ENCODE measurements around the gene SUPT3H.

SUPT3H gene

DNA sequence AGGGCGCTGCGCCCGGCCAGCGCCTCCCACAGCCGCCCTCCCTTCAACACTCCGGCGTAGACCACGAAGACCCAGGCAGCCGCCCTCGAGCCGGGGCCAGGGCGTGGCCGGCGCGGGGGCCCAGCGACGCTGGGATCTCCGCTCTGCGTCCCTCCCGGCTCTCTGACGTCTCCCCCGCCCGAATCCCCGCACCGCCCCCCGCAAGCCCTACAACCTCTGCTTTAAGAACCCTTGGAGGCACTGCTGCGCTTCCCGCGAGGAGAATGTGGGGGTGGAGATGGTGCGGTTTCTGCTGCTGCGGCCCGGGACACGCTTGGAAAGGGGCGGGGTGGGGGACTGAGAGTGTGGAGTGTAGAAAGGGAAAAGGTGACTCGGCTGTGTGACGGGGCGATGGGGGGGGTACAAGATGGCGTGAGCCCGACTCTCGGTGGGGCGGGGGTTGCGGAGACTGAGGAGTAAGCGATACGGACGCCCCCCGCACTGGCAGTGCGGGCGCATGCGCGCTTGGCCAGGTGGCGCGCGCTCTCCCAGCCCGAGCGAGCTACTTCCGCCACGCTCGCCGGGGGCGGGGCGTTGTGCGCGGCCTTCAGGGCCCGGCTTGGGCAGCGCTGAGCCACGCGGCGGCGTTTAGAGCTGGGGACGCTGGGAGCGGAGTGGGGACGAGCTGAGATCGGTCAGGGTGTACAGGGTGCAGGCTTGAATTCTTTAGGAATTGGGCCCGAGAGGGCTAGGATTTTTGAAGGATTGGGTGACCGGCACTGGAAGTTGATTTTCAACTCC lies at the start of gene SUPT3H:
SUPT3H (minus strand) TSS at position 381 of the 780 bp plus-strand sequence.
- peak; percentile 89 for DNase-seq

DNA sequence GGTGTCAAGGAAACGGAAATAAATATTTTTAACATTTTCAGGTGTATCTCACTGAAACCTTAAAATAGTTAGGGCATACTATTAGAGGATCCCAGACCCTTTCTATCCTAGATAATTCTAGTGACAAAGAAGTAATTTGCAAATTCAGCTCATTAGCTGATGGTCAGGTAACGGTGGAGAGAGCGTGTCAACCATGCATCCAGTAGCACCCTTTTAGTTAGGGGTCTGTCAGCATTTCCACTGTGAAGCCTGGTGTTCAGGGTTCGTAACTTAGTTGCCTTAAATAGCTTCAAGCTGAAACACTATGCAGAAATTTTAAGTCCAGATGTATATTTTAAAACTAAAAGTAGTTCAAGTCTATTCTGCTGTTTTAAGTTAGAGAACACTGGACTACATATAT lies 48.5 kb upstream of the SUPT3H start:
- DNase-seq, result no peak

DNA sequence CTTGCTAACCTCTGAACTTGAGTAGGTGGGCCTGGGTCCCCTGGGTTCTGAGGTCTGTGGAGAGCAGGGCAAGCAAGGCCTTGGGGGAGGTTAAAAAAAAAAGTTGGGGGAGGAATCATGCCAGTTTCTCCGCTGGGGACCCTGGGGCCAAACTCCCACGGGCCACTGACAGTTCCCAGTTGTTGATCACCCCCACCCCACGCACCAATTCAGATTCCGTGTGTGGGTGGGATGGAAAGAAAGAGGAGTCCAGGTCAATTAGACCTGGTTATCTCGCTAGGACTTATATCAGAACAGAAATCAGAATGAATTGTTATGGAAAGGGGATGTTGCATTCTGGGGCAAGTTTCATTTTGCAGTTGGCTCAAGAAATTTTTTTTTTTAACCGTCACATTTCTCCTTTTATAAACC lies 46.7 kb upstream of the SUPT3H start:
- no peak for DNase-seq

DNA sequence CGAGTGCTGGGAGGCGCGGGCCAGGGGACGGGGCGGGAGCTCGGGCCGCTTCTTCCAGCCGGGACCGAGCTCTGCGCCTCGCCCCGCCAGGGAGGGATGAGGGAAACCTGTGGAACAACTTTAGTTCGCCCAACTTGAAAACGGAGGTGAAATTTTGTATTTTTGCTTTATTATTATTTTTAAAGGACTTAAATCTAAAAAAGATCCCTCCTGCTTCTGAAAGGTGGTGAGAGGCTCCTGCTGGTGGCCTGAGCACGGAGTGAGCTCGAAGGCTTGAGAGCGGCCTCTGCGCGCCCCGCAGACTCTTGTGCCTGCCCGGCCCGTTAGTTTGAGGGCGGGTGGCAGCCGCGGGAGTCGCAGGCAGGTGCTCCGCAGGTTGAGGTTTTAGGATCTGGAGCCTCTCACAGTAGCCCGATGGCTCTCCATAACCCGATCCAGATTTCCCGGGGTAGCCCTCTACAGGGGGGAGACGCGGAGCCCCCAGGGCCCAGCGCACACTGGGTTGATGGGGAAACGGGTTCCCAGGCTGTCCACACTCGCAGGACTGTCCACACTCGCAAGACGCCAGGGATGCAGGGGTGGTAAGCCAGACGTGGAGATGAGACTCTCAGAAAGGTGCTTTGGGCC lies 46.2 kb upstream of the SUPT3H start:
- no peak for DNase-seq

DNA sequence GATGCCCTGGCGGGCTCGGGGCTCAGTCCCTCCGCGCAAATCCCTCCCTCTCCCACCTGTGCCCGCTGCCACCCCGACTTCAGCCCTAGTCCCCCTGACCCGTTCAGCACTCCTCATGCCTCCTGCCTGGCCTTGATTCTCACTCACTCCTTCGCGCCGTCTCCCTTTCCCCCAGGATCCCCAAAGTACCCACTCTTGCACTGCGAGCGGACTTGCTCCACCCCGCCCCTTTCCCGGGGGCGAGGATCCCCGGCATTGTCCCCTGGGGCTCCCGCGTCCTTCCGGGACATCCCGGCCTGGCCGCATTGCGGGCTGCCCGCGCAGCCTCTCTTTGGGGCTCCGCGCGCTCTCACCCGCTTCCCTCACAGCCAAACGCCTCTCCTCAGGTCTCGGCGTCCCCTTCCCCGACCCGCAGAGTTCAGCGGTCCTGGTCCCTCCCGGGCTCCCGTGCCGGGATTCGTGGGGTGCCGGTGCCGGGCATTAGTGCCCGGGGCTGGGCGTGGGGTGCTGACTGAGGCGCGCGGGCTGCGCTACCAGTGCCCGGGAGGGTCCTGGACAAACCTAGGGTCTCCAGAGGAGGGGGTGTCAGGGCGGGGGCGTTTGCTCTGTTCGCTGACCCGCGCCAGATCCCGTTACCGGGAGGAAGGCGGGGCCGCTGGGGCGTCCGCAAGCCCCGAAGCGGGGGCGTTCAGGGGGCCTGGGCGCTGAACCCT lies 45.5 kb upstream of the SUPT3H start:
- DNase-seq, result no peak

DNA sequence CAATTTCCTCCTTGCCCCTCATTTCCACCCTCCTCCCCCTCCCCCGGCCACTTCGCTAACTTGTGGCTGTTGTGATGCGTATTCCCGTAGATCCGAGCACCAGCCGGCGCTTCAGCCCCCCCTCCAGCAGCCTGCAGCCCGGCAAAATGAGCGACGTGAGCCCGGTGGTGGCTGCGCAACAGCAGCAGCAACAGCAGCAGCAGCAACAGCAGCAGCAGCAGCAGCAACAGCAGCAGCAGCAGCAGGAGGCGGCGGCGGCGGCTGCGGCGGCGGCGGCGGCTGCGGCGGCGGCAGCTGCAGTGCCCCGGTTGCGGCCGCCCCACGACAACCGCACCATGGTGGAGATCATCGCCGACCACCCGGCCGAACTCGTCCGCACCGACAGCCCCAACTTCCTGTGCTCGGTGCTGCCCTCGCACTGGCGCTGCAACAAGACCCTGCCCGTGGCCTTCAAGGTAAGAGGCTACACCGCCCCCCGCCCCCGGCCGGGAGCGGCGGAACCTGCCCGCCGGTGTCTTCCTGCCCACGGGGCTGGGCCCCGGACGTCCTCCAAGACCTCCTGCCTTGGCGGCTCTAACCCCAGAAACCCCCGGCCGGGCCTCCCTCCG lies 44.9 kb upstream of the SUPT3H start:
- peak; percentile 36 for DNase-seq

DNA sequence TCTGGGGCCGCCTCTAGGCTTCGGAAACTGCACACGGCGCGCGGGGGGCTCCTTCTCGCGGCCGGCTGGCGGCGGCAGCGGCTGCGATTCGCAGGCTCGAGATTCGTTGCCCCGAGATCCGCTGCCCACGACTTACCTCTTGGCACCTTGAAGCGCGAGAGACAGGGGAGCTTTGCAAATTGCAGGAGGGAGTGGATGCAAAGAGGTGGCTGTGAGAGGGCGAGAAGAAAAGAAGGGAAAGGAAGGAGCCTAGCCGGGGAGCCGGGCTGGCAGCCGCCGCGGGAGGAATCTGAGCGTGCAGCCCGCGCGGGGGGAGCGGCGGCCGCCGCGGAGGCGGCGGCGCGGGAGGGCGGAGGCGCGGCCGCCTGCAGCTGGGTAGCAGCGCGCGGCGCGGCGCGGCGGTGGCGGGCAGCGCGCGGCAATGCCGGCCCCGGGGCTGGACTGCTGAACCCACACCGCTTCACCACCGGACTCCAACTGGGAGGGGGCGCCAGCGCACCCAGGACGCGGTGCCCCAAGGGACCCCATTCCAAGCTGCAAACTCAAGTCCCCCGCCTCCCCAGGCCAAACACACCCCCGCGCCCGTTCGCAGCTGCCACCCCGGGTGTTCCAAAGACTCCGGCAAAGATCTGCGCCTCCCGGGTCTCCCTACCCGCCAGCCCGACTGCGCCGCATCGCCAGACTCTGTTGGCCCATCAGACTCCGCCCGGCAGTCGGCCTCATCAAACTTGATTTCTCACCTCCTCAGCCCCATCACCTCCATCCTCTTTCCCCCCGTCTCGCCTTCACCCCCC lies 44.2 kb upstream of the SUPT3H start:
- peak; percentile 62 for DNase-seq

DNA sequence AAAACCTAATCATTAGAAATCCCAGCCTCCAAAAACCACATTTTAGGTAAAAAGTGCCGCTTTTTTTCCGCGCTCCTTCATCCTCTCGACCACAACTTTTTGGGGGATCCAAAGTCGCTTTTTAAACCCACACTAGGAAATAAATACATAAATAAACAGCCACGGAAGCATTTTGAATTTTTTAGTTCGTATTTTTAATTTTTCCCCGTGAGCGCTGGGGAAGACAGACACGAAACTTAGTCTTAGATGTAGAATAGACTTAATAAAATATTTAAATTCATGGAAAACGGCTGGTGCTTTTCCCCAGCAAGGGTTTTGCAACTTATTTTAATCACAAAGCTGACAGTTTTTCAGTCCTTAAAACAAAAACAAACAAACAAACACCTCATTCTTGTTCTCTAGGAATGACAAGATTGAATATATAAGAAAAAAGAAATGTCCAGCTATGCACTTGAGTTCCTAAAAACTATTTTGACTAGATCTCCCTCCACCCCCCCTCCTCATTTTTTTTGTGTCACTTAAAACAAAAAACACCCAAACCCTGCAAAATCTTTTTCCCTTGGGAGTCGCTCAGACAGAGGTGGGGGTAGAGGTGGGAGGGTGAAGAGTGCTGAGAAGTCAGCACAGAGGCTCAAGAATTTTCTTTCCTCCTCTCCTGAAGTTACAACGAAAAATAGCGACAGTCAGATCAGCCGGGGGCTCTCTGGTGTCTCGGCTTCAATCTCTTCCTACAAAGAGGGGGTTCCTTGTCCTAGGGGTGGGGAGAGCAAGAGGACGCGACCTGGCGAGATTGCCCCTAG lies 43.4 kb upstream of the SUPT3H start:
- no peak for DNase-seq

DNA sequence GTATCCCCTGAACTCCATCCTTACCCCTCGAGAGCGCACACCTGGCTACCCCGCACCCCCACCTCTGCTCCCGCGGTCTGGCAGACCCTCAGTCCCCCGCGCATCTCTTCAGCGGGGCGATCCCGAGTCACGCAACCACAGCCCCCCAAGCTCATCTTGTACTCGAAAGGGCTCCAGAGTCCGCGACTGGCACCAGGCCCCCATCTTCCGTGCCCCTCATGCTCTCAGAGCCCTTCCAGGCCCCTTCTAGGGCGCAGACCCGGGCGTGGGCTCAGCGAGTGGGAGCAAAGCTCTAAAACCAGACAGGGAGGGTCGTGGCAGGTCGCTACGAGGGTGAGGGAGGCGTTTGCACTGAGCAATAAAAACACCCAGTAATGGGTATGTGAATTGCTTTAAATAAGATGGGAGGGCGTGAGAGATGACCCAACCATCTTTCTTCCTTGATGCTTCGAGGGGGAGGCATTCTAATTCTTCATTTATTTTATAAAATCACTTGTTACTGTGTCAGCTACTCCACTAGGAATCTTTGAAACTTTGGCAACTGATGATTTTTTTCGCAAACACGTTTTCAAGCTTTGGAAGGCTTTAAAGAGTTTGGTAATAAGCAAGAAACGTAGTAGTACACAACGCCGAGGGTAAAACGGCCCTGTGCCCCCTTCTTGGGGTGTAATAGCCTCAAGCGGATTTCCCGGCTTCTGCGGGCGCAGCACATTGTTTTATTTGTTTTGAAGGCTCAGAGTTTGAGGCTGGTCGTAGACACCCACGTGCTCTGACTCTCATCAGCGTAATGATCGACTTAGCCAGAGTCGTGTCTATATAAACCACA lies 42.6 kb upstream of the SUPT3H start:
- peak; percentile 30 for DNase-seq

DNA sequence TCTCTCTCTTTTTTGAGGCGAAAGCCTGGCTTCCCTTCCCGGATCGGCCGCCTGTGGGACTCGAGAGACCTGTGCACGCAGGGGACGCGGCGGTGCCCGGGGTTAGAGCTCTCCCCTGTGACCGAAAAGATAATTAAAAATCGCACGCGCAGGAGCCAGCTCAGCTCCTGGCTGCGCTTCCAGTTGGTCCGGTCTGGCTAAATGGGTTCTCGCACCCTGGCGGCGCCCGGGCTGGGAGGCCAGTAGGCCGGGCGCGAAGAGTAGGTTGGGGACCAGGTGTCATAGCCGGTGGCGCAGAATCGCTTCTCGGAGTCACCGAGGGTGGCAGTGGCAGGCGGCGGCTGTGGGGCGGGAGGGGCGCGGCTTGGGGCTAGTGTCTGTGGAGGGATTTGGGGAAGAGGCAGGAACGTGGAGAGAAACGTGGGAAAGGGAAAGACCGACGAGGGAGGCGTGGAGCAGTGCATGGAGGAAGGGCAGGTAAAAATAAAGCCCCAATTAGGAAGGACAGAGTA lies 41.9 kb upstream of the SUPT3H start:
- peak; percentile 61 for DNase-seq

DNA sequence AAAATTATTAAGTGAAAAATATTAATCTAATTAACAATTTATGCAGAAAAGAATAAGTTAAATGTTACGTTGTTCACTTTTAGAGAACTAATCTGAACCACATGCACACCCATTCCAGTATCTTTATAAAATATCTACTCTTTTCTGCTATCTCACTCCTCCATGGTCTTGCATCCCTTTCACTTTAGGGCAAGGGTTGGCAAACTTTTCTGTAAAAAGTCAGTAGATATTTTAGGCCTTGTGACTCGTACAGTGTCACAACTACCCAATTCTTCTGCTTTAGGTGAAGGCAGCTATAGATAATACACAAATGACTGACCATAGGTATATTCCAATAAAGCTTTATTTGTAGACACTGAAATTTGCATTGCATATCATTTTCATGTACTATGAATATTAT lies 39.7 kb upstream of the SUPT3H start:
- no peak for DNase-seq

DNA sequence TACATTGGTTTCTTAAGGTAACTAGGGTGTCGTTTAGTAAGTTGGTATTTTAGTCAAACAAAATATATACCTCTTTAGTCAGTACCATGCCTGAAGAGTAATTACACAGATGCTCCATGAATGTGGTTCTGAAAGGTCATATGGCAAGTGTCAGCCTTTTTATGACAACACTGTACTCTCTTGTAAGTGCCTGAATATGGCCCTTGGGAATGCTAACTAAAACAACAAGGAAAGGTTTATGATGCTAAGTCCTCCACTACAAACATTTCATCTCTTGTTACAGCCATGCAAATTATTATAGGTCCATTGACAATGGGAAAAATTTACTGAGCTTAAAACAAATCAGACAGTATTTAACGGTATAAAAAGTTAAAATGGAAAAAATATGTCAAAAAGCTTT lies 39.0 kb upstream of the SUPT3H start:
- no peak for DNase-seq

DNA sequence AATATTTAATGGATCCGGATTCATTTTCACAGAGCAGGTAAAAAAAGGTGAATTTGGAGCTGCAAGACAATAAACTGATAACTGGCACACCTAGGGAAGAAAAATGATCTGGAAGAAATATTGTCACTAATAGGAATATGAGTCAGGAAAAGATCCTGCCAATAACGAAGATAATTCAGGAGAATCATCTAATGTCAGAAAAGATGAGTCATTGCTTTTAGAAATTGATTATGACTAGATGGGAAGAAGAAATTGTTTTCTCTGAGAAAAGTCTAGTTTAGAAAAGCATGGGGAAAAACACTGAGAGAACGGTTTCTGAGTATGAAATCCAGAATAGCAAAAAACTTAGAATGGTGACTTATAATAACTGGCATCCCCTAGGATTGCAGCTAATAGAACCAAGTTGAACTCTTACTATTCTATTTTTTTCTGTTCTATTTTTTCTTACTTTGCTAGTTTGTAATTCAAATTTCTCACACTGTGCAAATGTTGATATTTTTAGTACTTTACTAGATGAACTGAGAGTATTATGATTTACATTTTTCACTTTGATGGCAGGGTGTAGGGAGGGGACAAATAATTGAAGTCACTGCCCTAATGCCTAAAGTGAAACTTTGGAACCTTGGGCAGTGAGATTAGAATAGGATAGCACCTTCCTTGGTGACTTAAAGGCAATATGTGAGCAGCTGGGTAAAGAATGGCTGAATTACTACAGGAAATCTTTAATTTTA lies 38.2 kb upstream of the SUPT3H start:
- no peak for DNase-seq

DNA sequence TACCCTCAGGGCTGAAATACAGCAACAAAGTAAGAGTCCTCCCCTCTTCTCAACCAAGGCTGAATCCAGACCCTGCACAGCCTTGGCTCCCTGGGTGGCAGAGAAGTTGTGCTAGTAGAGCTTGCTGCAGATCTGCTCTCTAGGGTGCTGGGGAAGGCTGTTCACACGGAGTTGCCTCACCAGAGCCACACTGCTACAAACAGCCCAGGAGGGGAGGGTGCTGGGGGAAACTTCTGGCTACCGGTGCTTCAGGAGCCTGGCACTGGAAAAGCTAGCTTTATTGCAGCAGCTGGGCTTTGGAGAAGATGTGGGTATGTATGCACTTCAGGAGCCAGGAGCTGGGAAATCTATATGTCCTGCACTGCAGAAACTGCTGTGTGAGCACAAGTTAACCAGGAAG lies 37.6 kb upstream of the SUPT3H start:
- DNase-seq, result no peak

DNA sequence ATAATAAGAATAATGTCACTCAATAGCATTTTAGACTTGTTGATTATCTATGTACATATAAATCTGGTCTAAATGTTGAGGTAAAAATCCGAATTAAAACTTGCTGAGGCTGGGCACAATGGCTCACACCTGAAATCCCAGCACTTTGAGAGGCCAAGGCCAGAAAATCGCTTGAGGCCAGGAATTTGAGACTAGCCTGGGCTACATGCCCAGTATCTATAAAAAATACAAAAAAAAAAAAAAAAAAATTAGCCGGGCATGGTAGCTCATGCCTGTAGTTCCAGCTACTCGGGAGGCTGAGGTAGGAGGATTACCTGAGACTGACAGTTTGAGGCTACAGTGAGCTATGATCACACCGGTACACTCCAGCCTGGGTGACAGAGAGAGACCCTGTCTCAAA lies 34.2 kb upstream of the SUPT3H start:
- no peak for DNase-seq

DNA sequence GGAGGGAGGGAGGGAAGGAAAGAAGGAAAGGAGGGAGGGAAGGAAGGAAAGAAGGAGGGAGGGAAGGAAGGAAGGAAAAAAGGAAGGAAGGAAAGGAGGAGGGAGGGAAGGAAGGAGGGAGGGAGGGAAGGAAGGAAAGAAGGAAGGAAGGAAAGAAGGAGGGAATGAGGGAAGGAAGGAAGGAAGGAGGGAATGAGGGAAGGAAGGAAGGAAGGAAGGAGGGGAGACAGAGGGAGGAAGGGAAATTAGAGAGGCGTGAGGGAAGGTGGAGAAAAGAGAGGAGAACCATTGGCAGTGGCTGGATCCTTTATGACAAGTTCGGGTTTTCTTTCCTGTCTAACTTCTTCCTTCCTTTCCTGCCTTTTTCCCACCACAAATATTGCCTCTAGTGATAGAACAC lies 22.3 kb upstream of the SUPT3H start:
- DNase-seq, result no peak

DNA sequence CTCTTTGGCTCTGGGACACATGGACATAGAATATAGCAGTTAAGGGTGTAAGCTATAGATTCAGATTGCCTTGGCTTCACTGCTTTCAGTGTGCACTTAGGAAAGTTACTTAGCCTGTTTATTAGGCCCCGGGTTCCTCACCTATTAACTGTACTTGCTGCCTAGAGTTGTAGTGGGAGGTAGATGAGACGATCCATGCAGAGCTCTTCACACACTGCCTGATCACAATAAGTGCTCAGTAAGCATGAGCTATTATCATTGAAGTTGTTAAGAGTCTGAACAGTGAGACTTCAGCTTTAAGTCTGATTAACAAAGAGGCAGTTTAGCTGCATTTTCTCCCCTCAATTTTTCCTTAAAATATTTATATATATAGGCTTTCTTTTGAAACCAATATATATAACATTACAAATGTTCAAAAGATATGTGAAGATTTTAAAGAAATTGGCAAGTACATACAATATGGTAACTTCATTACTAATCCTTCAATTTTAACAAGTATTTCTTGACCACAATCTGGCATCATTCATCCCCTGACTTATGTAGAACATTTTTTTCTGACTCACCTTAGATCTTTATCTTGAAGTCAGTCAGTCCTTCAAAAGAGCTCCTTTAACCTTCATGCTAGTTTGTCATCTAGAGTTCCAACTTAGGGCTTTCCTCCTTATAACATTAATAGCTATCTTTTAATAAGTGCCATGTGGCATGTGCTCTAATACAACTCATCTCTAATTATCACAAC lies 20.5 kb upstream of the SUPT3H start:
- DNase-seq, result no peak

DNA sequence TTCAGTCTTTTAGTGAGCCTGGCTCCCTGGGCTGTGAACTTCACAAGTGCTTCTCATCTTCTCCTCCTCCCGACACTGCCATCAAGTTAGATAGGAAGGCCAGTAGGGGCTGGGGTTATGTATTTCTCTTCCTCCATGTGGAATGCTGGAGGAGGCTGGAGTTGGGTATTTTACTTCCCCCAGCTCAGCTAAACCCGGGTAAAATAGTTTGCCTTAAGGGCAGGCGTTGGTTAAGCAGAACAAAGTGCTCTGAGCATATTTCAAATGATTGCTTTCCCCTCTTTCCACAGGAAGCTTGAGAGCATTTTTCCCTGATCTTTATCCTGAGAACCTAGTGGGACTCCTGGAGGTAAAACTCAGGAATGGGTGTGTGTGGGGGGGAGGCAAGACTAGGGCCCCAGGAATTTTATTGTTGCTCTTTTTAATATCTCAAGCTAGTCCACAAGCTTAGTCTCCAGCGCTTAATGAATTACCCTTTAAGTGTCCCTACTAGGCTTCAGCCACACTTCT lies 16.9 kb upstream of the SUPT3H start:
- DNase-seq, result no peak

DNA sequence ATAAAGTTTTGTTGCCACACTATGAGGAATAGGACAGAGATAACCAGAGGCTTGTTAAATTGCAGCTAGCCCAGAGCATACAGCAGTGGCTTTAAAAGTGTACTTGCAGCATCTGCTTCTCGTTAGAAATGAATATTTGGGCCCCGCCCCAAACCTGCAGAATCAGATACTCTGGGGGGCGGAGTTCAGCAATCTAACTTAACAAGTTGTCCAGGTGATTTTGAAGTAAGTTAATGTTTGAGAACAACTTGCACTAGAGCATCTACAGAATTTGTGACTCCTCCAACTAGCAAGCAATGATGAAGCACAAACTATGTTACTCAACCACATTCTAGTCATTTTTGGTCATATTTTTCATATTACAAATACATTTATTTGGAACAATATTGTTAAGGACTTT lies 10.6 kb upstream of the SUPT3H start:
- DNase-seq, result no peak
